GM21423 (cell line): ENCODE measurements around the gene CDK9.
A peak's percentile ranks its signal among the peaks of the same experiment; 100 is the strongest.

Source experiments
- ATAC-seq: cut with Tn5 transposase; IDR thresholded peaks from one replicate; pipeline ENCODE4 v1.9.1; 2021; ENCODE audit warnings: mild to moderate bottlenecking, moderate library complexity; ENCODE audit not compliant: unreplicated experiment

CDK9 gene

GRCh38 chr9:127761061-127761460, 24.8 kb upstream of the CDK9 start:
- no peak for ATAC-seq

- no peak for ATAC-seq
Observed at GRCh38 chr9:127761491-127761956, 24.3 kb upstream of the CDK9 start.

GRCh38 chr9:127762111-127762676, 23.6 kb upstream of the CDK9 start:
- ATAC-seq: no peak

GRCh38 chr9:127763918-127764384, 21.9 kb upstream of the CDK9 start:
- ATAC-seq: no peak

GRCh38 chr9:127765418-127765817, 20.4 kb upstream of the CDK9 start:
- ATAC-seq: no peak

GRCh38 chr9:127767410-127767809, 18.4 kb upstream of the CDK9 start:
- ATAC-seq: no peak

- no peak for ATAC-seq
Observed at GRCh38 chr9:127767909-127768331, 17.9 kb upstream of the CDK9 start.

GRCh38 chr9:127768698-127769097, 17.1 kb upstream of the CDK9 start:
- ATAC-seq: no peak

- no peak for ATAC-seq
Observed at GRCh38 chr9:127769101-127769500, 16.7 kb upstream of the CDK9 start.

- ATAC-seq: no peak
Observed at GRCh38 chr9:127769929-127770582, 15.8 kb upstream of the CDK9 start.

GRCh38 chr9:127770583-127770904, 15.3 kb upstream of the CDK9 start:
- ATAC-seq: no peak

- peak; percentile 80 for ATAC-seq
Observed at GRCh38 chr9:127770905-127771569, 14.8 kb upstream of the CDK9 start.

GRCh38 chr9:127771570-127772189, 14.2 kb upstream of the CDK9 start:
- ATAC-seq: no peak

- no peak for ATAC-seq
Observed at GRCh38 chr9:127772603-127773002, 13.2 kb upstream of the CDK9 start.

GRCh38 chr9:127773272-127773671, 12.6 kb upstream of the CDK9 start:
- no peak for ATAC-seq

- ATAC-seq: no peak
Observed at GRCh38 chr9:127773981-127774380, 11.9 kb upstream of the CDK9 start.

- ATAC-seq: peak; percentile 24
Observed at GRCh38 chr9:127776195-127776923, 9.5 kb upstream of the CDK9 start.

- ATAC-seq: no peak
Observed at GRCh38 chr9:127776924-127777289, 8.9 kb upstream of the CDK9 start.

GRCh38 chr9:127777368-127777980, 8.4 kb upstream of the CDK9 start:
- ATAC-seq: no peak

- ATAC-seq: peak; percentile 33
Observed at GRCh38 chr9:127778280-127779135, 7.3 kb upstream of the CDK9 start, which contains the start of gene SH2D3C. Gene SH2D3C (minus strand): TSS chr9:127778666. CDS start chr9:127778627, 39 bp downstream.
